ENCODE measurements around the gene MTA1.

MTA1 gene

GRCh38 chr14:105476097-105476830 is 56.6 kb downstream of the MTA1 start:
- Histone ChIP-seq H3K27ac (ENCODE audit: insufficient read depth in 1 of 2, low read depth in 1 of 2, low read length in 2 of 2, poor library complexity in 1 of 2, severe bottlenecking in 2 of 2) (no peak overlapping the region), H3K27me3 (replicated peaks in 2 of 5; ENCODE audit: control insufficient read depth in 4 of 5, insufficient read depth in 5 of 5, low read length in 4 of 5) (peaks cover 0 to 65% (median 17%) of the 10 kb centered on the region in 5 experiments), H3K4me1 (ENCODE audit: control extremely low read depth in 1 of 4, control insufficient read depth in 4 of 4, insufficient read depth in 4 of 4, low read length in 3 of 4) (peaks cover 0 to 70% (median 47%) of the 10 kb centered on the region in 4 experiments), H3K4me3 (ENCODE audit: control insufficient read depth in 1 of 7, extremely low read depth in 1 of 7, insufficient read depth in 4 of 7, low read depth in 2 of 7, low read length in 6 of 7) (peak overlapping the region in 3 of 7 experiments; percentile 67 to 78 (median 70)), H3K9me3 (ENCODE audit: control extremely low read depth in 1 of 5, control insufficient read depth in 4 of 5, insufficient read depth in 2 of 5, low read depth in 1 of 5, low read length in 4 of 5) (no peaks in the 10 kb centered on the region), H3K36me3 (ENCODE audit: control insufficient read depth in 4 of 4, insufficient read depth in 4 of 4, low read length in 3 of 4) (peaks cover 0 to 6% (median 0%) of the 10 kb centered on the region in 4 experiments)
- no peak for DNase-seq
- WGBS (ENCODE audit: insufficient coverage): 57% methylated on average over 19 of the region's 21 CpGs
- CTCF ChIA-PET: interaction anchor here (1.0 to 2.3 kb wide), 3 partner anchors 13 to 107 kb away, joined by 3 to 12 read pairs (median 5); no protein-coding TSS in a partner anchor
- POLR2A ChIA-PET: no interaction called here

GRCh38 chr14:105476831-105477659 is 57.4 kb downstream of the MTA1 start:
- CTCF ChIA-PET: interaction anchor here (1.0 to 2.3 kb wide), 3 partner anchors 13 to 108 kb away, joined by 3 to 12 read pairs (median 5); no protein-coding TSS in a partner anchor
- WGBS (ENCODE audit: insufficient coverage): 49% methylated on average over 16 of the region's 16 CpGs
- H3K4me3 ChIP-seq (ENCODE audit: control insufficient read depth in 1 of 7, extremely low read depth in 1 of 7, insufficient read depth in 4 of 7, low read depth in 2 of 7, low read length in 6 of 7): no peak overlapping the region
- no peak for DNase-seq
- H3K4me1 ChIP-seq (ENCODE audit: control extremely low read depth in 1 of 4, control insufficient read depth in 4 of 4, insufficient read depth in 4 of 4, low read length in 3 of 4): peaks cover 0 to 76% (median 54%) of the 10 kb centered on the region in 4 experiments
- H3K27ac ChIP-seq (ENCODE audit: insufficient read depth in 1 of 2, low read depth in 1 of 2, low read length in 2 of 2, poor library complexity in 1 of 2, severe bottlenecking in 2 of 2): no peak overlapping the region
- POLR2A ChIA-PET: no interaction called here
- H3K36me3 ChIP-seq (ENCODE audit: control insufficient read depth in 4 of 4, insufficient read depth in 4 of 4, low read length in 3 of 4): peaks cover 0 to 6% (median 0%) of the 10 kb centered on the region in 4 experiments
- peaks cover 0 to 65% (median 17%) of the 10 kb centered on the region in 5 experiments for H3K27me3 ChIP-seq (replicated peaks in 2 of 5; ENCODE audit: control insufficient read depth in 4 of 5, insufficient read depth in 5 of 5, low read length in 4 of 5)
- no peaks in the 10 kb centered on the region for H3K9me3 ChIP-seq (ENCODE audit: control extremely low read depth in 1 of 5, control insufficient read depth in 4 of 5, insufficient read depth in 2 of 5, low read depth in 1 of 5, low read length in 4 of 5)

DNA sequence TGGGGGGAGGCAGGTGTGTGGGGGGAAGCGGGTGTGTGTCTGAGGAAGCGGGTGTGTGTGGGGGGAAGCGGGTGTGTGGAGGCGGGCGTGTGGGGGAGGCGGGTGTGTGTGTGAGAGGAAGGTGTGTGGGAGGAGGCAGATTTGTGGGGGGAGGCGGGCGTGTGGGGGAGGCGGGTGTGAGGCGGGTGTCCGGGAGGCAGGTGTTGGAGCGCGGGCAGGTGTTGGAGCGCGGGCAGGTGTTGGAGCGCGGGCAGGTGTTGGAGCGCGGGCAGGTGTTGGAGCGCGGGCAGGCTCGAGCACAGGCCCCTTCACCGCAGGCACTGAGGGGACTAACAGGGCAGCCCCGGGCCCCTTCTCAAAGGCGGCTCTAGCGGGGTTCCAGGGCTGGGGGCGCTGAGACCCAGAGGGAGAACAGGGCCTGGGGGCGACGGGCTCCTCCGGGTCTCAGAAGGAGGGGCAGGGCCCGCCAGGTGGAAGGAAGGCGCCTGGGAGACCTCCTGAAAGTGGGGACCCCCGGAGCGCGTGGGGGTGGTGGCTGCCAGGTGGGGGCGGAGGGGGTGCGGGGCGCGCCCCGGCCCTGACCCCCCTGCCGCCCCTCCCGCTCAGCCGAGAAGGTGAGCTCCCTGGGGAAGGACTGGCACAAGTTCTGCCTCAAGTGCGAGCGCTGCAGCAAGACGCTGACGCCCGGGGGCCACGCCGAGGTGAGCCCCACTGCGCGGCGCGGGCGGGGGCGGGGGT is 58.2 kb downstream of the MTA1 start:
- Histone ChIP-seq H3K4me3 (ENCODE audit: control insufficient read depth in 1 of 7, extremely low read depth in 1 of 7, insufficient read depth in 4 of 7, low read depth in 2 of 7, low read length in 6 of 7) (no peak overlapping the region), H3K4me1 (ENCODE audit: control extremely low read depth in 1 of 4, control insufficient read depth in 4 of 4, insufficient read depth in 4 of 4, low read length in 3 of 4) (peaks cover 0 to 83% (median 61%) of the 10 kb centered on the region in 4 experiments), H3K27me3 (replicated peaks in 2 of 5; ENCODE audit: control insufficient read depth in 4 of 5, insufficient read depth in 5 of 5, low read length in 4 of 5) (peaks cover 0 to 60% (median 17%) of the 10 kb centered on the region in 5 experiments), H3K9me3 (ENCODE audit: control extremely low read depth in 1 of 5, control insufficient read depth in 4 of 5, insufficient read depth in 2 of 5, low read depth in 1 of 5, low read length in 4 of 5) (no peaks in the 10 kb centered on the region), H3K36me3 (ENCODE audit: control insufficient read depth in 4 of 4, insufficient read depth in 4 of 4, low read length in 3 of 4) (peaks cover 0 to 6% (median 0%) of the 10 kb centered on the region in 4 experiments), H3K27ac (ENCODE audit: insufficient read depth in 1 of 2, low read depth in 1 of 2, low read length in 2 of 2, poor library complexity in 1 of 2, severe bottlenecking in 2 of 2) (no peak overlapping the region)
- ChIA-PET CTCF (interaction anchor here (1.6 to 1.9 kb wide), 2 partner anchors 12 to 107 kb away, joined by 5 to 6 read pairs; no protein-coding TSS in a partner anchor), POLR2A (interaction anchor here (0.6 kb wide), 1 partner anchor 12 kb away, joined by 3 read pairs; no protein-coding TSS in a partner anchor)
- DNase-seq: peak; percentile 51 to 80 (median 79)
- WGBS (ENCODE audit: insufficient coverage): under 1% methylated on average over 21 of the region's 56 CpGs

- no peaks in the 10 kb centered on the region for H3K9me3 ChIP-seq (ENCODE audit: control extremely low read depth in 1 of 5, control insufficient read depth in 4 of 5, insufficient read depth in 2 of 5, low read depth in 1 of 5, low read length in 4 of 5)
- H3K27ac ChIP-seq (ENCODE audit: insufficient read depth in 1 of 2, low read depth in 1 of 2, low read length in 2 of 2, poor library complexity in 1 of 2, severe bottlenecking in 2 of 2): no peak overlapping the region
- H3K36me3 ChIP-seq (ENCODE audit: control insufficient read depth in 4 of 4, insufficient read depth in 4 of 4, low read length in 3 of 4): peaks cover 0 to 6% (median 0%) of the 10 kb centered on the region in 4 experiments
- H3K4me1 ChIP-seq (ENCODE audit: control extremely low read depth in 1 of 4, control insufficient read depth in 4 of 4, insufficient read depth in 4 of 4, low read length in 3 of 4): peaks cover 0 to 86% (median 60%) of the 10 kb centered on the region in 4 experiments
- CTCF ChIA-PET: interaction anchor here (0.5 to 1.9 kb wide), 3 partner anchors 9 to 108 kb away, joined by 3 to 6 read pairs (median 5); no protein-coding TSS in a partner anchor
- 32% methylated on average over 34 of the region's 81 CpGs for WGBS (ENCODE audit: insufficient coverage)
- no peak overlapping the region for H3K4me3 ChIP-seq (ENCODE audit: control insufficient read depth in 1 of 7, extremely low read depth in 1 of 7, insufficient read depth in 4 of 7, low read depth in 2 of 7, low read length in 6 of 7)
- peaks cover 0 to 57% (median 19%) of the 10 kb centered on the region in 5 experiments for H3K27me3 ChIP-seq (replicated peaks in 2 of 5; ENCODE audit: control insufficient read depth in 4 of 5, insufficient read depth in 5 of 5, low read length in 4 of 5)
- POLR2A ChIA-PET: interaction anchor here (0.6 kb wide), 2 partner anchors 11 to 183 kb away, joined by 3 to 5 read pairs; no protein-coding TSS in a partner anchor
- peak in 2 of 3 donors; percentile 49 to 56 for DNase-seq
These were observed 59.0 kb downstream of the MTA1 start for GRCh38 chr14:105478398-105479251.

- H3K4me3 ChIP-seq (ENCODE audit: control insufficient read depth in 1 of 7, extremely low read depth in 1 of 7, insufficient read depth in 4 of 7, low read depth in 2 of 7, low read length in 6 of 7): no peak overlapping the region
- POLR2A ChIA-PET: no interaction called here
- no peak overlapping the region for H3K27ac ChIP-seq (ENCODE audit: insufficient read depth in 1 of 2, low read depth in 1 of 2, low read length in 2 of 2, poor library complexity in 1 of 2, severe bottlenecking in 2 of 2)
- H3K27me3 ChIP-seq (replicated peaks in 2 of 5; ENCODE audit: control insufficient read depth in 4 of 5, insufficient read depth in 5 of 5, low read length in 4 of 5): peaks cover 0 to 58% (median 19%) of the 10 kb centered on the region in 5 experiments
- no peaks in the 10 kb centered on the region for H3K9me3 ChIP-seq (ENCODE audit: control extremely low read depth in 1 of 5, control insufficient read depth in 4 of 5, insufficient read depth in 2 of 5, low read depth in 1 of 5, low read length in 4 of 5)
- 31% methylated on average over 33 of the region's 34 CpGs for WGBS (ENCODE audit: insufficient coverage)
- peaks cover 0 to 6% (median 0%) of the 10 kb centered on the region in 4 experiments for H3K36me3 ChIP-seq (ENCODE audit: control insufficient read depth in 4 of 4, insufficient read depth in 4 of 4, low read length in 3 of 4)
- no peak for DNase-seq
- peaks cover 0 to 88% (median 58%) of the 10 kb centered on the region in 4 experiments for H3K4me1 ChIP-seq (ENCODE audit: control extremely low read depth in 1 of 4, control insufficient read depth in 4 of 4, insufficient read depth in 4 of 4, low read length in 3 of 4)
- CTCF ChIA-PET: interaction anchor here (1.1 to 7.4 kb wide), 4 partner anchors 9 to 114 kb away, joined by 4 to 77 read pairs (median 8); no protein-coding TSS in a partner anchor
These were observed 60.0 kb downstream of the MTA1 start for GRCh38 chr14:105479431-105480158.

Measured in common myeloid progenitor, CD34-positive (primary cell).